ENCODE results near the gene LRRFIP2. TPM values are rescaled to one million over a fixed set of nuclear protein-coding genes. Genes with fewer than 3 reads are reported as not detected.
"Not testable (repeated sequence)": the region's sequence is repeated elsewhere in the genome, so short reads cannot be mapped to it uniquely, and the experiment has no call there.

Gene LRRFIP2
- total RNA-seq, 1 experiment from 2014 or later = 47.1 TPM

DNA sequence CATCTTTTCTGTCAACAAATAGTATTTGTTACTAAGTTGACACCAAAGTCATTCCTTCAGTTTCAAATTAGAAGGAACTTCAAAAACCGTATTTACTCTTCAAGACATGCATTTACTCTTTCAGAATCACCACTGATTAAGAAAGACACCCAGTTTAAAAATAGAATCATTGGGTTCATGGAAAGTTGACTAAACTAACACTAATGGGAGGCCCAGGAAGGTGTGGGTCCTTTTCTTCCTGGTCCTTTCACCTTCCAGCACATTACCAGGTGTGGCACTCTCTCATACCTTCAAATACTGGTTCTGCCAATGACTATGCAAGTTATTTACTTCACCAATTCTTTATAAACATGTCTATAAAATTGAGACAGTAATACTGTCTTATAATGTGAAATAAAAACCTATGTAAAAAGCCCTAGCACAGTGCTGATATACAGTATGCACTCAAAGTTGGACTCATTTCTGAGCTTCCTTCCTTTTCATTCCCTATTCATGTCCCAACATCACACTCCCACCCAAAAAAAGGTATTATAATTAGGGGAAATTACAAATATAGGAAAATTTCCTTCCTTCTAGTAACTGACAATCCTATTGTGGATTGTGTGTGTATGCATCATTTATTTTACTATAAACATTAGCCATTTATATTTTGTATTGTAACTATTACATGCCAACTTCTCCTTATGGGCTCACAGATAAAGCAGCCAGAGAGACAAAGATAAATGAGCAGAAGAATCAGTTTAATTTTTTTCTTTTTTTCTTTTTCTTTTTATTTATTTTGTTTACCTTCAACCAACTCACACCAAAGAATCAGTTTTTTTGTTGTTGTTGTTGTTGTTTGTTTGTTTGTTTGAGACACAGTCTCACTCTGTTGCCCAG is 48.9 kb downstream of the LRRFIP2 start:
- peaks cover 6% of the 10 kb centered on the region for H3K4me1 Mint-ChIP-seq (ENCODE audit: low read depth, unreplicated experiment)
- DNase-seq = no peak

DNA sequence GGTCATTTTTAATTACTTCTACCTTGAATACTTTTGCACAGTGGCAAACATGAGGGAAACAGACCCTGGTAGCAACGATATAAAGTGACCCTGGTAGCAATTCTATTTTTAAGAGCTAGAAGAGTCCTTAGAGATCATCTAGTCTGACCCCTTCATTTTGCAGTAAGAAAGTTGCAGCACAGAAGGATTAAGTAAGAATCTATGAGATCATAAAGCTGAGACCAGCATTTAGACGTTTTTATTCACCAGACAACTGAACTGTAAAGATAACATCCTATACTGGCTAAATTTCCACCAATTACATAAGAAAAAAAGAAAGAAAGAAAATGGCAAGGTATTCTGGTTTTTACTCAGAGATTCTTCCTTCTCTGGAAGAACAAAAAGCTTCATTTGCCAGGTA is 49.9 kb downstream of the LRRFIP2 start:
- CTCF ChIA-PET = no interaction called here
- H3K9me3 Mint-ChIP-seq (ENCODE audit: unreplicated experiment) = no peaks in the 10 kb centered on the region
- no peaks in the 10 kb centered on the region for H3K36me3 ChIP-seq (ENCODE audit: control insufficient read depth, insufficient read depth, low read length)
- TF ChIP-seq, protein P1, sequence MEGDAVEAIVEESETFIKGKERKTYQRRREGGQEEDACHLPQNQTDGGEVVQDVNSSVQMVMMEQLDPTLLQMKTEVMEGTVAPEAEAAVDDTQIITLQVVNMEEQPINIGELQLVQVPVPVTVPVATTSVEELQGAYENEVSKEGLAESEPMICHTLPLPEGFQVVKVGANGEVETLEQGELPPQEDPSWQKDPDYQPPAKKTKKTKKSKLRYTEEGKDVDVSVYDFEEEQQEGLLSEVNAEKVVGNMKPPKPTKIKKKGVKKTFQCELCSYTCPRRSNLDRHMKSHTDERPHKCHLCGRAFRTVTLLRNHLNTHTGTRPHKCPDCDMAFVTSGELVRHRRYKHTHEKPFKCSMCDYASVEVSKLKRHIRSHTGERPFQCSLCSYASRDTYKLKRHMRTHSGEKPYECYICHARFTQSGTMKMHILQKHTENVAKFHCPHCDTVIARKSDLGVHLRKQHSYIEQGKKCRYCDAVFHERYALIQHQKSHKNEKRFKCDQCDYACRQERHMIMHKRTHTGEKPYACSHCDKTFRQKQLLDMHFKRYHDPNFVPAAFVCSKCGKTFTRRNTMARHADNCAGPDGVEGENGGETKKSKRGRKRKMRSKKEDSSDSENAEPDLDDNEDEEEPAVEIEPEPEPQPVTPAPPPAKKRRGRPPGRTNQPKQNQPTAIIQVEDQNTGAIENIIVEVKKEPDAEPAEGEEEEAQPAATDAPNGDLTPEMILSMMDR (IDR thresholded peaks at IDR 0.05; ENCODE audit: insufficient read depth in 1 of 2, low read depth in 1 of 2, low read length in 1 of 2, severe bottlenecking in 1 of 2, unreplicated experiment in 1 of 2) = no peak
- H3K4me1 ChIP-seq = peaks cover 11% of the 10 kb centered on the region
- DNase-seq = no peak
- H3K27ac Mint-ChIP-seq (ENCODE audit: unreplicated experiment) = no peak overlapping the region
- H3K36me3 Mint-ChIP-seq (ENCODE audit: insufficient read depth, unreplicated experiment) = peaks cover 9% of the 10 kb centered on the region
- POLR2A ChIA-PET = interaction anchor here (0.6 kb wide), 1 partner anchor 36 kb away, joined by 3 read pairs; no protein-coding TSS in a partner anchor
- H3K4me1 Mint-ChIP-seq (ENCODE audit: low read depth, unreplicated experiment) = no peaks in the 10 kb centered on the region
- intact Hi-C loops (cut with micrococcal nuclease; ENCODE audit: unreplicated experiment) = no loop called here
- H3K4me3 Mint-ChIP-seq (ENCODE audit: unreplicated experiment) = no peak overlapping the region
- no peaks in the 10 kb centered on the region for H3K9me3 ChIP-seq
- no peak overlapping the region for H3K4me3 ChIP-seq (ENCODE audit: low read depth, low read length)
- no peaks in the 10 kb centered on the region for H3K27me3 Mint-ChIP-seq (ENCODE audit: insufficient read depth, unreplicated experiment)
- BruUV-seq (replicated peaks) = no TSS peak
- no peaks in the 10 kb centered on the region for H3K27me3 ChIP-seq (replicated peaks; ENCODE audit: control insufficient read depth, insufficient read depth, low read length)

More for the DNA sequence above, 48.9 kb downstream of the LRRFIP2 start:
- TF ChIP-seq, protein P1 (IDR thresholded peaks at IDR 0.05; ENCODE audit: insufficient read depth in 1 of 2, low read depth in 1 of 2, low read length in 1 of 2, severe bottlenecking in 1 of 2, unreplicated experiment in 1 of 2) = no peak
- CTCF ChIA-PET = no interaction called here
- Histone ChIP-seq H3K4me1 (peaks cover 11% of the 10 kb centered on the region), H3K36me3 (ENCODE audit: control insufficient read depth, insufficient read depth, low read length) (no peaks in the 10 kb centered on the region), H3K9me3 (no peaks in the 10 kb centered on the region), H3K4me3 (ENCODE audit: low read depth, low read length) (no peak overlapping the region), H3K27me3 (replicated peaks; ENCODE audit: control insufficient read depth, insufficient read depth, low read length) (no peaks in the 10 kb centered on the region)
- BruUV-seq (replicated peaks) = no TSS peak
- intact Hi-C loops (cut with micrococcal nuclease; ENCODE audit: unreplicated experiment) = no loop called here
- Mint-ChIP-seq H3K27ac (ENCODE audit: unreplicated experiment) (no peak overlapping the region), H3K9me3 (ENCODE audit: unreplicated experiment) (no peaks in the 10 kb centered on the region), H3K4me3 (ENCODE audit: unreplicated experiment) (no peak overlapping the region), H3K36me3 (ENCODE audit: insufficient read depth, unreplicated experiment) (peaks cover 9% of the 10 kb centered on the region), H3K27me3 (ENCODE audit: insufficient read depth, unreplicated experiment) (no peaks in the 10 kb centered on the region)
- POLR2A ChIA-PET = no interaction called here

DNA sequence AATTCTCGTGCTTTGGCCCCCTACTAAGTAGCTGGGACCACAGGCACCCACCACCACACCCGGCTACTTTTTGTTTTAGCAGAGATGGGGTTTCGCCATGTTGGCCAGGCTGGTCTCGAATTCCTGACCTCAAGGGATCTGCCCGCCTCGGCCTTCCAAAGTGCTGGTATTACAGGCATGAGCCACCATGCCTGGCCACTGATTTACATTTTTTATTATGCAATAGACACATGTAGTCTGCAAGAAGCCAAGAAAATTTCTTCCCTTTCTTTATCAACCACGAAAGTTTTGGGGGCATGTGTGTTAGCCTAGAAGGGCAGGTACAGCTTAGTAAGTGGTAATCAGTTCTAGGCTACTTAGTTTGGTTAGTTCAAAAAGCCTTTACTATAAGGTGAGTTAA is 51.1 kb downstream of the LRRFIP2 start:
- CTCF ChIA-PET = no interaction called here
- no peaks in the 10 kb centered on the region for H3K27me3 Mint-ChIP-seq (ENCODE audit: insufficient read depth, unreplicated experiment)
- POLR2A ChIA-PET = no interaction called here
- Histone ChIP-seq H3K4me3 (ENCODE audit: low read depth, low read length) (no peak overlapping the region), H3K27me3 (replicated peaks; ENCODE audit: control insufficient read depth, insufficient read depth, low read length) (no peaks in the 10 kb centered on the region), H3K36me3 (ENCODE audit: control insufficient read depth, insufficient read depth, low read length) (no peaks in the 10 kb centered on the region), H3K4me1 (peaks cover 11% of the 10 kb centered on the region), H3K9me3 (no peaks in the 10 kb centered on the region)
- H3K4me1 Mint-ChIP-seq (ENCODE audit: low read depth, unreplicated experiment) = no peaks in the 10 kb centered on the region
- H3K9me3 Mint-ChIP-seq (ENCODE audit: unreplicated experiment) = no peaks in the 10 kb centered on the region
- H3K36me3 Mint-ChIP-seq (ENCODE audit: insufficient read depth, unreplicated experiment) = peaks cover 9% of the 10 kb centered on the region
- BruUV-seq (replicated peaks) = no TSS peak
- no peak for DNase-seq
- H3K27ac Mint-ChIP-seq (ENCODE audit: unreplicated experiment) = no peak overlapping the region
- H3K4me3 Mint-ChIP-seq (ENCODE audit: unreplicated experiment) = no peak overlapping the region
- TF ChIP-seq, protein P1 (IDR thresholded peaks at IDR 0.05; ENCODE audit: insufficient read depth in 1 of 2, low read depth in 1 of 2, low read length in 1 of 2, severe bottlenecking in 1 of 2, unreplicated experiment in 1 of 2) = no peak
- intact Hi-C loops (cut with micrococcal nuclease; ENCODE audit: unreplicated experiment) = no loop called here

DNA sequence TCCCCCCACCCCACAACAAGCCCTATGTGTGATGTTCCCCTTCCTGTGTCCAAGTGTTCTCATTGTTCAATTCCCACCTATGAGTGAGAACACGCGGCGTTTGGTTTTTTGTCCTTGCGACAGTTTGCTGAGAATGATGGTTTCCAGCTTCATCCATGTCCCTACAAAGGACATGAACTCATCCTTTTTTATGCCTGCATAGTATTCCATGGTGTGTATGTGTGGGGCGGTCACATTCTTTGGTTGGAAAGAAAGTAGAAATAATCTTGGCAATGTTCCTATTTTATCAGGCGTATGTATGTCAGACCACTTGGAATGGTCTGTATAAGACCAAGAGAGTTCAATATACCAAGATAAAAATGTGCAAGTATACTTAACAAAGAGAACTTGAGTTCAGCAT is 52.3 kb downstream of the LRRFIP2 start:
- H3K4me3 Mint-ChIP-seq (ENCODE audit: unreplicated experiment); H3K36me3 ChIP-seq (ENCODE audit: control insufficient read depth, insufficient read depth, low read length); POLR2A ChIA-PET; CTCF ChIA-PET; H3K4me1 ChIP-seq; H3K9me3 Mint-ChIP-seq (ENCODE audit: unreplicated experiment); intact Hi-C loops (cut with micrococcal nuclease; ENCODE audit: unreplicated experiment); H3K36me3 Mint-ChIP-seq (ENCODE audit: insufficient read depth, unreplicated experiment); H3K27ac Mint-ChIP-seq (ENCODE audit: unreplicated experiment); H3K4me1 Mint-ChIP-seq (ENCODE audit: low read depth, unreplicated experiment); H3K9me3 ChIP-seq; BruUV-seq (replicated peaks); H3K27me3 ChIP-seq (replicated peaks; ENCODE audit: control insufficient read depth, insufficient read depth, low read length); H3K27me3 Mint-ChIP-seq (ENCODE audit: insufficient read depth, unreplicated experiment); DNase-seq; H3K4me3 ChIP-seq (ENCODE audit: low read depth, low read length): not testable (repeated sequence)

All from Caco-2 (cell line).